Activated CD4-positive, alpha-beta T cell treated with anti-CD3 and anti-CD28 coated beads for 4 hours (primary cell): ENCODE measurements around the gene LMO4.

ENCODE experiments used
- DNase-seq, 2 donors: peaks; one replicate each; pipeline ENCODE4 v3.0.0-alpha.2; 2020

The LMO4 gene

DNA sequence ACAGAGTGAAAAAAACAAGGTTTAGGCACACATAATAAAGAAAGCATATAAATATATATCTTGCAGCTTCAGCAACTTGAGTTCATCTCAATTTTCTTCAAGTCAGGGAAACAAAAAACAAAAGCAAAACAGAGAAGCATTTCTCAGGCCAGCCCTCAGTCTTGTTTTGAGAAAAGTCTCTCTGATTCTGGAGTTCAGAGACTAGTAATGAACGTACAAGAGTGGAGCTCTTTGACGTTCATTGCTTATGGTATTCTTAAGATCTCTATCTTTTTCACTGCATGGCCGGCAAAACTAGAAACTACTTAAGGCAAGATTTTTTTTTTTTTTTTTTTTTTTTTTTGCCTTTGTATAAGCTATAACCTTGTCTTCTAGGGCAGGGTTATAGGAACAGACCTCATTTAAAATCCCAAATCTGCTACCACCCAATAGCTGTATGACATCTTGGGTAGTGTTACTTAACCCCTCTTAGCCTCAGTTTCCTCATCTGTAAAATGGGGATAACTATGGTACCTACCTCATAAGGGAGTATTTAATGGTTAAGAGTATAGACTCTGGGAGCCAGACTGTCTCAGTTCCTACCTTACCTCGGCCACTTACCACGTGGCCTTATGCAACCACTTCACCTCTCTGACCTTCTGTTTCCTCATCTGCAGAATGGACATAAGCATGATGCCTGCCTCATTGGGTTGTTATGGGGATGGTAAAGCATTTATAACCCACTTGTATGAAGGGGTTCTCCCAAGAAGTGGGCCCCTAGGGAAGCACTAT lies 33.6 kb downstream of the LMO4 start:
- no peak for DNase-seq

GRCh38 chr1:87362834-87363426 lies 34.2 kb downstream of the LMO4 start:
- DNase-seq = no peak

DNA sequence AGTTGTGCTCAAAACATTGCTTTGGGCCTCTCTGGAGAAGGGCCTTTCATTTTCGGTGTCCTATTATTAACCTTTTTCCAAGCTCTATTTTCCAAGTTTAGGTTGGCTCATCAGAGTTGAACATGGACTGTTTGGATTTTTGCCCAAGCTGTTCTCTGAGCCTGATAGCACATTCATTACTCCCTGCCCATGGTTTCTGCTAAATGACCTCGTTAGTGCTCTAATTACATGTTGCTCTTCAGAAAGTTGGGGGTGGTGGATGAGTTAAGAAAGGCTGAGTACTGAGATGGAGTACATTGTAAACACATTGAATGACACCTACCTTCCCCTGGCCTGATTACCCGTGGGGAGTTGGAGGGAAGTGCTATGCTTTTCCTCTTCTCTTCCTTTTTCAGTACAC lies 38.9 kb downstream of the LMO4 start:
- DNase-seq = no peak

GRCh38 chr1:87368907-87369306 lies 40.2 kb downstream of the LMO4 start:
- DNase-seq = no peak

- DNase-seq = no peak
These were observed 41.2 kb downstream of the LMO4 start for GRCh38 chr1:87369736-87370478.

DNA sequence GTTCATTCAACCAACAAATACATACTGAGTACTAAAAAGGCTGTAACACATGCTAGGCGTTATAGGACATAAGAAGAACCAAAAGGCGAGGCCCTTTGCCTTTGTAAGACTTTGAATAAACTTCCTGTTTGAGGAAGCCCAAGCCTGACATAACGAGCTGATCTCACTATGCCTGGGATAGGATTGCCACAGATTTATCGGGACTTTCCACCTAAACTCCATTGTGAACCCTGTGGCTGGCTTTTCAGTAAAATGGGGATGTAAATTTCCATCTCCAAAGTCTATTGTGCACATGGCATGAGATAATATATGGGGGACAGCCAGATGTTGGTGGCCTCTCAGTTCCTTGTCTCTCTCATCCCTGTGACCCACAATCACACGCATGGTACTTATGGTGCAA lies 41.9 kb downstream of the LMO4 start:
- no peak for DNase-seq

DNA sequence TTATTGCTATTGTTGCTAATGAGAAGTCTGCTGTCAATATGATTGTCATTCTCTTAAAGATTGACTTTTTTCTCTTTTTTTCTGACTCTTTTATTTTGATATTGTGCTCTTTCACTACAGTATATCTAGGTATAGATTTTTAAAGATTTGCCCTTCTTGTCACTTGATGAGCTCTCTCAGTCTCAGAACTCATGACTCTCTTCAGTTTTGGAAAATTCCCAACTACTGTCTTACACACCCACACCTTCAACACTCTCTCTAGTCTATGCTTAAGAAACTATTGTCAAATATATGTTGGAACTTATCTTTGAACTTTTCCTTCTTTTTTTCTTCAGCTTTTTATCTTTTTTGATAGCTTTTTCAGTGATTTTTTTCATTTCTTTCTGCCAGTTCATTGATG lies 50.6 kb downstream of the LMO4 start:
- no peak for DNase-seq

- DNase-seq = no peak
These were observed 57.6 kb downstream of the LMO4 start for GRCh38 chr1:87386217-87386790.

DNA sequence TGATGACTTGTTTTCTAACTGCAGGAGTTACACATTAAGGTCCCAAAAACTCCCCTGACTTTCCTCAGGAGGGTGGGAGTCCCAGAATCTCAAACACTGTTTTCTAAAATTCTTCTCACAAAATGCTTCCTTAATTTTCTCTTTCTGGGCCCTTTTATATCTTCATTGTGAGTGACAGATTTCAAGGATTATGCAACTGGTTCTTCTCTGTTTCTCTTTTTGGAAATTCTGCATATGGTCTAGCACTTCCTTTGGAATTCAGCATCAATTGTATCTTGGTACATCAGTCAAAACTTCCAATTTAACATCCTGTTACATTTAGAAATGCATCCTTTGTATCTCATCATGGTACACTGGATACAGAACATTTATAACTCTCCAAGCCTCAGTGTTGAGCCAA lies 59.7 kb downstream of the LMO4 start:
- no peak for DNase-seq

DNA sequence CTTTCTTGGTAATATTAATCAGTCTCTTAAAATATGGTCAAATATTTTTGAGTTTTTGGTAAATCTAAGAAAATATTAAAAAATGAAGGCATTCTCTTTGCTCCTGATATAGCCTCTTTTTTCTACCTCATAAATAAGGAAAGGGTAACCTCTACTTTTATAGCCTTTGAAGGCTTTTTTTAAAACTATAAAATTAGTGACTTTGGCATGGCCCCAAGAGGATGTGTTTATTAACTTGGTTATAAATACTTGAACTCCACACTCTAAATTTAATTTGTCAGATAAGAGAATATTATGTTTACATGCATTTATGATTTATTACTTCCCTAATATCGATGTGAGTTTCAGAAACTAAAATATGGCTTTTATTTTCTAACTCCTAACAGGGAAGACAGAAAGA lies 60.3 kb downstream of the LMO4 start:
- DNase-seq = no peak

DNA sequence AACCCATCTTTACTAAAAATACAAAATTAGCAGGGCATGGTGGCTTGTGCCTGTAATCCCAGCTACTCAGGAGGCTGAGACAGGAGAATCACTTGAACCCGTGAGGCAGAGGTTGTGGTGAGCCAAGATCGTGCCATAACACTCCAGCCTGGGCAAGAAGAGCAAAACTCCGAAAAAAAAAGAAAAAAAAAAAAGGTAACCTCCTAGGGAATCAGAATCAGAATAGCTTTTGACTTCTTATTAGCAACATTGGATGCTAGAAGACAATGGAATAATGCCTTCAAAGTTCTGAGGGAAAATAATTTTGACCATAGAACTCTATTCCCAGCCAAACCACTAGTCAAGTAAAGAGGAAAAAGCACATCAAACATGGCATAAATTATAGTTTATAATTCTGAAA lies 60.9 kb downstream of the LMO4 start:
- no peak for DNase-seq

- DNase-seq = no peak
These were observed 63.8 kb downstream of the LMO4 start for GRCh38 chr1:87392248-87393192.

- no peak for DNase-seq
These were observed 64.9 kb downstream of the LMO4 start for GRCh38 chr1:87393445-87394085.

GRCh38 chr1:87394513-87394912 lies 65.8 kb downstream of the LMO4 start:
- no peak for DNase-seq

DNA sequence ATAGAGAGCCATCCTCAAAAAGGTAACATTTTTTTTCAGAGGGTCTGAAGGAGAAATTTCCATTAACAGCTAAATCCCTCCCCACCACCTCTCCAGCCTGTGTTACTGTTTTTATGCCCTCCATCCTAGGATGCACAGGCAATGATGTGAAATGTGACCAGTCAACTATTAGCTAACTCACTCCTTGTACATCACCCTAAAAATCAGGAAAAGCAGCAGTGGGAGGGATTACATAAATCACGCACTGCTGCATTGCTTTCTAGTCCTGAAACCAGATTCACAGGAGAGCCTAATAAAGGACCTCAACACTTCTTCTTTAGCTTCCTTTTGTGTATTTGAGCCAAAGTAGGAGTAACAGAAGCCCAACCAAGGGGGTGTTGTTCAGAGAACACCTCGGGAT lies 66.3 kb downstream of the LMO4 start:
- DNase-seq = no peak
